Esophagus mucosa (tissue), 1 donor: ENCODE data around the gene HAPSTR1. TPM values are rescaled to one million over a fixed set of nuclear protein-coding genes. Genes with fewer than 3 reads are reported as not detected.
"Not testable (repeated sequence)": the region's sequence is repeated elsewhere in the genome, so short reads cannot be mapped to it uniquely, and the experiment has no call there.

Experiments
- ATAC-seq: fragments of 200-7000 bp; cut with Tn5 transposase; one replicate; pipeline ENCODE4 v1.9.1; 2020
- total RNA-seq: library from RNA; stranded (reverse); gene quantifications from one replicate; pipeline ENCODE4 v1.2.4, GENCODE V29; 2023
- donor health status: DM: yes; HTN: yes; CAD: no.

The HAPSTR1 gene
- total RNA-seq, 1 donor from 2014 or later, result 50.1 TPM

- ATAC-seq, result peak; percentile 66
These were observed 18.6 kb upstream of the HAPSTR1 start for GRCh38 chr16:9072806-9073341.

GRCh38 chr16:9075299-9076071, 16.0 kb upstream of the HAPSTR1 start:
- no peak for ATAC-seq

- peak; percentile 12 for ATAC-seq
These were observed 14.2 kb upstream of the HAPSTR1 start for GRCh38 chr16:9077091-9077809.

GRCh38 chr16:9078467-9079429, 12.7 kb upstream of the HAPSTR1 start:
- ATAC-seq, result peak; percentile 96

- no peak for ATAC-seq
These were observed 12.0 kb upstream of the HAPSTR1 start for GRCh38 chr16:9079430-9079812.

- ATAC-seq, result no peak
These were observed 10.3 kb upstream of the HAPSTR1 start for GRCh38 chr16:9081158-9081557.

- ATAC-seq, result no peak
These were observed 9.6 kb upstream of the HAPSTR1 start for GRCh38 chr16:9081843-9082242.

GRCh38 chr16:9082422-9082821, 9.0 kb upstream of the HAPSTR1 start:
- no peak for ATAC-seq

- not testable (repeated sequence) for ATAC-seq
These were observed 3.7 kb upstream of the HAPSTR1 start for GRCh38 chr16:9087733-9088132.

GRCh38 chr16:9088848-9089247, 2.6 kb upstream of the HAPSTR1 start:
- no peak for ATAC-seq

GRCh38 chr16:9089660-9090059, 1.8 kb upstream of the HAPSTR1 start:
- no peak for ATAC-seq

GRCh38 chr16:9090101-9090959, 1.1 kb upstream of the HAPSTR1 start:
- peak; percentile 8 for ATAC-seq

- ATAC-seq, result peak; percentile 18
These were observed 430 bp downstream of the HAPSTR1 start for GRCh38 chr16:9091867-9092281.

GRCh38 chr16:9092282-9092977, 986 bp downstream of the HAPSTR1 start:
- no peak for ATAC-seq

GRCh38 chr16:9092978-9093344, 1.5 kb downstream of the HAPSTR1 start:
- ATAC-seq, result no peak

GRCh38 chr16:9094011-9094846, 2.8 kb downstream of the HAPSTR1 start:
- no peak for ATAC-seq

GRCh38 chr16:9095171-9095570, 3.7 kb downstream of the HAPSTR1 start:
- no peak for ATAC-seq

- no peak for ATAC-seq
These were observed 4.4 kb downstream of the HAPSTR1 start for GRCh38 chr16:9095656-9096397.

- ATAC-seq, result peak; percentile 36
These were observed 5.0 kb downstream of the HAPSTR1 start for GRCh38 chr16:9096416-9096952.
